MM.1S (cell line): ENCODE results near the gene DLX4.

Experiments used
- EZH2phosphoT487 ChIP-seq: fragments of 300-600 bp; sonication (generic); IDR thresholded peaks from 2 replicates; pipeline ENCODE4 v1.6.1; 2018; ENCODE audit warnings: antibody characterized with exemption, low read length
- TF ChIP-seq, protein P1 (sequence below): fragments of 300-600 bp; sonication (generic); IDR thresholded peaks from 2 replicates; pipeline ENCODE4 v1.5.1; 2016; ENCODE audit warnings: antibody characterized with exemption, low read length, mixed read lengths

DNA sequence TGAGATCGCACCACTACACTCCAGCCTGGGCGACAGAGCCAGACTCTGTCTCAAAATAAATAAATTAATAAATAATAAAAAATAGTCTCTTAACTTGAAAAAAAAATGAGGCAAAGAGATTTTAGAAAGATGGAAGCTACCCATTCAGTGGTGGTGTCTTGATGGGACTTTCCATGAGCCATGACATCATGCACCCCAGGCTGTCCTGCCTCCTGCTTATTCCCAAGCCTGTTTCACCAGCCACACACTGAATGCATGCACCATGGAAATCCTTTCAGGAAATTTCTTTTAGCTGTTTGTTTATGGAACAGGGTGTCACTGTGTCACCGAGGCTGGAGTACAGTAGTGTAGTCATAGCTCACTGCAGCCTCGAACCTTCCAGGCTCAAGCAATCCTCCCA is 34.9 kb downstream of the DLX4 start:
- TF ChIP-seq, protein P1, sequence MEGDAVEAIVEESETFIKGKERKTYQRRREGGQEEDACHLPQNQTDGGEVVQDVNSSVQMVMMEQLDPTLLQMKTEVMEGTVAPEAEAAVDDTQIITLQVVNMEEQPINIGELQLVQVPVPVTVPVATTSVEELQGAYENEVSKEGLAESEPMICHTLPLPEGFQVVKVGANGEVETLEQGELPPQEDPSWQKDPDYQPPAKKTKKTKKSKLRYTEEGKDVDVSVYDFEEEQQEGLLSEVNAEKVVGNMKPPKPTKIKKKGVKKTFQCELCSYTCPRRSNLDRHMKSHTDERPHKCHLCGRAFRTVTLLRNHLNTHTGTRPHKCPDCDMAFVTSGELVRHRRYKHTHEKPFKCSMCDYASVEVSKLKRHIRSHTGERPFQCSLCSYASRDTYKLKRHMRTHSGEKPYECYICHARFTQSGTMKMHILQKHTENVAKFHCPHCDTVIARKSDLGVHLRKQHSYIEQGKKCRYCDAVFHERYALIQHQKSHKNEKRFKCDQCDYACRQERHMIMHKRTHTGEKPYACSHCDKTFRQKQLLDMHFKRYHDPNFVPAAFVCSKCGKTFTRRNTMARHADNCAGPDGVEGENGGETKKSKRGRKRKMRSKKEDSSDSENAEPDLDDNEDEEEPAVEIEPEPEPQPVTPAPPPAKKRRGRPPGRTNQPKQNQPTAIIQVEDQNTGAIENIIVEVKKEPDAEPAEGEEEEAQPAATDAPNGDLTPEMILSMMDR, result no peak
- no peak for TF ChIP-seq EZH2phosphoT487
